Endothelial cell of umbilical vein (primary cell): ENCODE data around the gene CACNA1C. TPM values are rescaled to one million over a fixed set of nuclear protein-coding genes. Genes with fewer than 3 reads are reported as not detected.

Source experiments
- BruUV-seq: library from RNA; stranded (reverse); fragments of 400-500 nt; replicated peaks from 2 replicates; lab custom pipeline; 2021; lab: Mats Ljungman, UMichigan
- CTCF ChIA-PET: fragments of 300-600, 350-600 bp; sonication (Branson Sonifier 250); formaldehyde crosslinking; loops from one replicate; lab custom pipeline; 2021; ENCODE audit warnings: antibody characterized with exemption, inconsistent platforms; lab: Charles Lee
- POLR2A ChIA-PET: fragments of 300-600, 350-600 bp; sonication (Branson Sonifier 250); formaldehyde crosslinking; loops from one replicate; lab custom pipeline; 2021; ENCODE audit warnings: antibody characterized with exemption, inconsistent platforms; lab: Charles Lee
- DNase-seq: peaks from one replicate; pipeline ENCODE4 v3.0.0-alpha.2; 2011; ENCODE audit warnings: low read depth, low spot score
- FAIRE-seq: peaks from 2 replicates; lab custom pipeline; 2011; peaks lifted over from hg19 to GRCh38; lab: Jason Lieb, UNC
- H2AFZ ChIP-seq: 2 replicates; pipeline ENCODE4 v1.6.0; 2012; ENCODE audit warnings: low read depth, low read length, control low read depth, inconsistent platforms
- H3K27ac ChIP-seq: 2 replicates; pipeline ENCODE4 v1.5.1; 2011; ENCODE audit warnings: low read depth, mild to moderate bottlenecking, control low read depth, low read length, moderate library complexity; ENCODE audit not compliant: insufficient read depth
- H3K27me3 ChIP-seq, 2 experiments: 2 replicates each; pipeline versions ENCODE4 v1.6.0 to v1.6.1; 2011; ENCODE audit warnings: low read length in 2 of 2, mixed read lengths in 1 of 2; ENCODE audit not compliant: control insufficient read depth in 2 of 2, insufficient read depth in 2 of 2
- H3K36me3 ChIP-seq, 2 experiments: 2 replicates in 1 of 2; 3 replicates in 1 of 2; pipeline ENCODE4 v1.5.1; 2011; ENCODE audit warnings: low read length in 2 of 2, mild to moderate bottlenecking in 1 of 2, moderate library complexity in 1 of 2; ENCODE audit not compliant: control insufficient read depth in 2 of 2, insufficient read depth in 2 of 2; ENCODE audit errors: extremely low read depth in 1 of 2
- H3K4me1 ChIP-seq: 3 replicates; pipeline ENCODE4 v1.5.1; 2011; ENCODE audit warnings: mild to moderate bottlenecking, low read length; ENCODE audit not compliant: control insufficient read depth, insufficient read depth; ENCODE audit errors: extremely low read depth
- H3K4me2 ChIP-seq: 2 replicates; pipeline ENCODE4 v1.6.1; 2011; ENCODE audit warnings: low read length, control low read depth, mixed read lengths; ENCODE audit not compliant: insufficient read depth
- H3K4me3 ChIP-seq, 3 experiments: fragments of 200-600 bp in 1 of 3; sonication (generic), shearing (Covaris generic) in 1 of 3; replicated peaks in 1 of 3; 2 replicates each; pipeline ENCODE4 v1.5.1; 2011 to 2016; ENCODE audit warnings: control low read depth in 3 of 3, low read length in 3 of 3, mild to moderate bottlenecking in 2 of 3, inconsistent platforms in 1 of 3, low read depth in 1 of 3, moderate library complexity in 1 of 3; ENCODE audit not compliant: insufficient read depth in 1 of 3
- H3K79me2 ChIP-seq: 2 replicates; pipeline ENCODE4 v1.6.0; 2012; ENCODE audit warnings: low read length, inconsistent platforms; ENCODE audit not compliant: control insufficient read depth, insufficient read depth
- H3K9ac ChIP-seq: replicated peaks from 2 replicates; pipeline ENCODE3; 2011; ENCODE audit warnings: low read length, control low read depth; ENCODE audit not compliant: insufficient read depth; ENCODE audit errors: extremely low read depth
- H3K9me1 ChIP-seq: replicated peaks from 3 replicates; pipeline ENCODE4 v1.6.0; 2011; ENCODE audit warnings: mild to moderate bottlenecking, low read length; ENCODE audit not compliant: control insufficient read depth, insufficient read depth; ENCODE audit errors: extremely low read depth
- H3K9me3 ChIP-seq: replicated peaks from 2 replicates; pipeline ENCODE4 v1.5.1; 2012; ENCODE audit warnings: low read length, inconsistent platforms; ENCODE audit not compliant: control insufficient read depth, insufficient read depth
- H4K20me1 ChIP-seq: replicated peaks from 2 replicates; pipeline ENCODE3; 2011; ENCODE audit warnings: mild to moderate bottlenecking, low read length; ENCODE audit not compliant: control insufficient read depth, insufficient read depth; ENCODE audit errors: extremely low read depth
- EZH2 ChIP-seq: IDR thresholded peaks from 2 replicates; pipeline ENCODE4 v1.6.1; 2012; ENCODE audit warnings: borderline replicate concordance, low read depth, mild to moderate bottlenecking, moderate library complexity, low read length, inconsistent platforms; ENCODE audit not compliant: severe bottlenecking
- FOS ChIP-seq: IDR thresholded peaks from 2 replicates; pipeline ENCODE4 v1.6.1; 2011; ENCODE audit warnings: mild to moderate bottlenecking, low read length, moderate library complexity, borderline replicate concordance; ENCODE audit not compliant: insufficient read depth
- GATA2 ChIP-seq: IDR thresholded peaks from 2 replicates; pipeline ENCODE4 v1.7.0; 2011; ENCODE audit warnings: low read depth, mild to moderate bottlenecking, moderate library complexity, mixed read lengths, low read length; ENCODE audit not compliant: insufficient read length, insufficient read depth
- JUN ChIP-seq: IDR thresholded peaks from 2 replicates; pipeline ENCODE4 v1.6.1; 2011; ENCODE audit warnings: borderline replicate concordance, low read depth; ENCODE audit not compliant: insufficient read length, insufficient read depth
- MYC ChIP-seq: IDR thresholded peaks from one replicate; pipeline ENCODE4 v1.6.1; 2011; ENCODE audit warnings: mild to moderate bottlenecking, low read depth, low read length
- POLR2AphosphoS5 ChIP-seq: IDR thresholded peaks from 2 replicates; pipeline ENCODE4 v1.6.1; 2012; ENCODE audit warnings: low read depth, mild to moderate bottlenecking, control low read depth, low read length, moderate library complexity; ENCODE audit not compliant: insufficient read depth
- dilution Hi-C: fragments of 300-500 bp; cut with MboI; formaldehyde crosslinking; loops from one replicate; pipeline ENCODE4 v1.15.0; 2019; ENCODE audit warnings: low sequenced_read_pairs; ENCODE audit not compliant: extremely low pct_ligation_motif_present
- intact Hi-C: fragments of 100-400 bp; cut with micrococcal nuclease; formaldehyde crosslinking; loops from one replicate; pipeline ENCODE4 v1.10.0; 2022
- polyA plus RNA-seq, 4 experiments: library from polyadenylated mRNA; depleted of rRNA in 3 of 4; stranded (reverse) in 3 of 4; unstranded in 1 of 4; fragments of >200 nt; gene quantifications; 2 replicates each; pipeline versions ENCODE4 v1.2.1 to v1.2.3, GENCODE V29; 2011 to 2012; ENCODE audit warnings: missing spikeins in 1 of 4
- total RNA-seq: library from RNA; stranded (reverse); gene quantifications from 2 replicates; pipeline ENCODE4 v1.2.3, GENCODE V29; 2021
- TF ChIP-seq, protein P1 (sequence below): IDR thresholded peaks from 2 replicates; pipeline ENCODE4 v1.6.1; 2011; ENCODE audit not compliant: insufficient read depth, insufficient read length
- TF ChIP-seq, protein P2 (sequence below), 2 donors: IDR thresholded peaks; 1 replicate in 1 of 2; 2 replicates in 1 of 2; pipeline ENCODE4 v1.5.1; 2011; ENCODE audit warnings: low read length in 2 of 2, mild to moderate bottlenecking in 2 of 2, moderate library complexity in 2 of 2, control low read depth in 1 of 2, inconsistent platforms in 1 of 2, low read depth in 1 of 2; ENCODE audit not compliant: insufficient read depth in 1 of 2; ENCODE audit errors: extremely low read depth in 1 of 2

The CACNA1C gene
- total and polyA plus RNA-seq, 2 donors (not counting 3 experiments of a cell fraction or from before 2014, with no cell fraction given), result not detected

DNA sequence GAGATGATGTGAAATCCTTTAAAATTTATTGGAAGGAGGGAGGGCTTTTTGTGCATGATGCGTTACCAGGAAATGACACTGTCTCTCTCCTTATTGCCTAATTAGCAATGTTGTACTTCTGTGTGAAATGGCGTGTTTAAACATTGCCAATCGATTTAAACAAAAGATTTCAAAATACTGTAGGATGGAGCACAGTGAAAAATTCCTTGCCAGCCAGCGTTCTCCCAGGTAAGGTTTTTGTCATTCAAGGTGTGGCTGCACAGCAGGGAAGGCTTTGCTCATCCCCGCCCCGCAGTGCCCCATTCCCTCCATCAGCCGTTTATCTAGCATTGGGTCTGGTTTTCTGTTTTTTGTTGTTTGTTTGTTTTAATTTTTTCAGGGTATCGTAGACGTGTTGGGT is 137.3 kb downstream of the CACNA1C start:
- no TSS peak for BruUV-seq

More for the DNA sequence above, 137.3 kb downstream of the CACNA1C start:
- no peak for DNase-seq
- no peaks in the 10 kb centered on the region for H3K27me3 ChIP-seq
- no peaks in the 10 kb centered on the region for H3K9me3 ChIP-seq
- no peaks in the 10 kb centered on the region for H4K20me1 ChIP-seq
- H3K36me3 ChIP-seq, result no peaks in the 10 kb centered on the region
- no peaks in the 10 kb centered on the region for H3K79me2 ChIP-seq
- intact Hi-C loops, result no loop called here
- POLR2A ChIA-PET, result no interaction called here
- no peak overlapping the region for H2AFZ ChIP-seq
- no peaks in the 10 kb centered on the region for H3K9me1 ChIP-seq
- TF ChIP-seq, protein P1, sequence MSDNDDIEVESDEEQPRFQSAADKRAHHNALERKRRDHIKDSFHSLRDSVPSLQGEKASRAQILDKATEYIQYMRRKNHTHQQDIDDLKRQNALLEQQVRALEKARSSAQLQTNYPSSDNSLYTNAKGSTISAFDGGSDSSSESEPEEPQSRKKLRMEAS, result no peak
- TF ChIP-seq POLR2AphosphoS5 (no peak), JUN (no peak), MYC (no peak), FOS (no peak), GATA2 (no peak), EZH2 (no peak)
- TF ChIP-seq, protein P2, sequence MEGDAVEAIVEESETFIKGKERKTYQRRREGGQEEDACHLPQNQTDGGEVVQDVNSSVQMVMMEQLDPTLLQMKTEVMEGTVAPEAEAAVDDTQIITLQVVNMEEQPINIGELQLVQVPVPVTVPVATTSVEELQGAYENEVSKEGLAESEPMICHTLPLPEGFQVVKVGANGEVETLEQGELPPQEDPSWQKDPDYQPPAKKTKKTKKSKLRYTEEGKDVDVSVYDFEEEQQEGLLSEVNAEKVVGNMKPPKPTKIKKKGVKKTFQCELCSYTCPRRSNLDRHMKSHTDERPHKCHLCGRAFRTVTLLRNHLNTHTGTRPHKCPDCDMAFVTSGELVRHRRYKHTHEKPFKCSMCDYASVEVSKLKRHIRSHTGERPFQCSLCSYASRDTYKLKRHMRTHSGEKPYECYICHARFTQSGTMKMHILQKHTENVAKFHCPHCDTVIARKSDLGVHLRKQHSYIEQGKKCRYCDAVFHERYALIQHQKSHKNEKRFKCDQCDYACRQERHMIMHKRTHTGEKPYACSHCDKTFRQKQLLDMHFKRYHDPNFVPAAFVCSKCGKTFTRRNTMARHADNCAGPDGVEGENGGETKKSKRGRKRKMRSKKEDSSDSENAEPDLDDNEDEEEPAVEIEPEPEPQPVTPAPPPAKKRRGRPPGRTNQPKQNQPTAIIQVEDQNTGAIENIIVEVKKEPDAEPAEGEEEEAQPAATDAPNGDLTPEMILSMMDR (IDR thresholded peaks at IDR 0.05; ENCODE audit: extremely low read depth in 1 of 2, insufficient read depth in 1 of 2, low read depth in 1 of 2, low read length in 2 of 2), result no peak
- H3K27ac ChIP-seq, result no peak overlapping the region
- dilution Hi-C loops, result no loop called here
- H3K9ac ChIP-seq, result no peak overlapping the region
- H3K4me3 ChIP-seq, result no peak overlapping the region
- no peaks in the 10 kb centered on the region for H3K4me1 ChIP-seq
- CTCF ChIA-PET, result no interaction called here
- no peak for FAIRE-seq
- H3K4me2 ChIP-seq, result no peak overlapping the region
